Stimulated activated CD8-positive, alpha-beta memory T cell treated with anti-CD3 and anti-CD28 coated beads, Interleukin-15, amount 100 ng/mL, for 4 hours (primary cell): Measurements from ENCODE around the gene GRIA4.

Source experiments
- DNase-seq, 2 donors: peaks; one replicate each; pipeline ENCODE4 v3.0.0-alpha.2; 2020; ENCODE audit warnings: low read depth in 2 of 2

Gene GRIA4

GRCh38 chr11:105918039-105918438, 308.2 kb downstream of the GRIA4 start:
- no peak for DNase-seq

GRCh38 chr11:105918600-105918999, 308.7 kb downstream of the GRIA4 start:
- no peak for DNase-seq

- DNase-seq: no peak
Measured at GRCh38 chr11:105923252-105923651, 313.4 kb downstream of the GRIA4 start.

GRCh38 chr11:105923807-105924206, 313.9 kb downstream of the GRIA4 start:
- no peak for DNase-seq

GRCh38 chr11:105929084-105929955, 319.4 kb downstream of the GRIA4 start:
- no peak for DNase-seq

GRCh38 chr11:105933695-105934094, 323.8 kb downstream of the GRIA4 start:
- no peak for DNase-seq

GRCh38 chr11:105935791-105936190, 325.9 kb downstream of the GRIA4 start:
- DNase-seq: no peak

- no peak for DNase-seq
Measured at GRCh38 chr11:105937331-105937730, 327.5 kb downstream of the GRIA4 start.

- DNase-seq: no peak
Measured at GRCh38 chr11:105937738-105938137, 327.9 kb downstream of the GRIA4 start.

GRCh38 chr11:105942921-105943320, 333.0 kb downstream of the GRIA4 start:
- DNase-seq: no peak

- DNase-seq: no peak
Measured at GRCh38 chr11:105948918-105949590, 339.2 kb downstream of the GRIA4 start.

- DNase-seq: no peak
Measured at GRCh38 chr11:105953886-105954285, 344.0 kb downstream of the GRIA4 start.

- DNase-seq: no peak
Measured at GRCh38 chr11:105960252-105961245, 350.7 kb downstream of the GRIA4 start.

GRCh38 chr11:105968021-105968697, 358.3 kb downstream of the GRIA4 start:
- DNase-seq: no peak

- no peak for DNase-seq
Measured at GRCh38 chr11:105969756-105970155, 359.9 kb downstream of the GRIA4 start.

- no peak for DNase-seq
Measured at GRCh38 chr11:105975128-105975527, 365.3 kb downstream of the GRIA4 start.

GRCh38 chr11:105979997-105980703, 370.3 kb downstream of the GRIA4 start:
- DNase-seq: no peak

- DNase-seq: no peak
Measured at GRCh38 chr11:105986554-105986953, 376.7 kb downstream of the GRIA4 start.

- no peak for DNase-seq
Measured at GRCh38 chr11:105988197-105988596, 378.3 kb downstream of the GRIA4 start.

- DNase-seq: no peak
Measured at GRCh38 chr11:105989124-105989523, 379.3 kb downstream of the GRIA4 start.

- no peak for DNase-seq
Measured at GRCh38 chr11:105991888-105992287, 382.0 kb downstream of the GRIA4 start.
